SK-N-SH treated with all-trans-retinoic acid at 6 μM for 48 hours (cell line): Measurements from ENCODE around the gene ZNF723.

Experiments
- ARNTL ChIP-seq: fragments of 450-650 bp; formaldehyde crosslinking; IDR thresholded peaks from 2 replicates; pipeline ENCODE4 v1.5.0; 2020; ENCODE audit warnings: low read depth, mild to moderate bottlenecking, moderate library complexity, borderline replicate concordance
- BACH2 ChIP-seq: fragments of 250-450 bp; sonication (Bioruptor Pico); IDR thresholded peaks from 2 replicates; pipeline ENCODE4 v1.9.0; 2021; ENCODE audit warnings: mild to moderate bottlenecking, borderline replicate concordance
- CREB5 ChIP-seq: fragments of 250-450 bp; sonication (Bioruptor Pico); IDR thresholded peaks from 2 replicates; pipeline ENCODE4 v1.5.1; 2020; ENCODE audit warnings: low read depth, mild to moderate bottlenecking, moderate library complexity
- GLIS3 ChIP-seq: fragments of 250-450 bp; sonication (Bioruptor Pico); IDR thresholded peaks from 2 replicates; pipeline ENCODE4 v1.5.0; 2020; ENCODE audit warnings: mild to moderate bottlenecking, moderate library complexity
- OSR1 ChIP-seq: fragments of 250-450 bp; sonication (Bioruptor Pico); IDR thresholded peaks from 2 replicates; pipeline ENCODE4 v1.8.0; 2022; ENCODE audit warnings: moderate library complexity, mild to moderate bottlenecking, inconsistent platforms
- POU6F1 ChIP-seq: fragments of 250-450 bp; sonication (Bioruptor Pico); IDR thresholded peaks from 2 replicates; pipeline ENCODE4 v1.8.0; 2021; ENCODE audit warnings: low read depth, mild to moderate bottlenecking, moderate library complexity, borderline replicate concordance
- TCF4 ChIP-seq: fragments of 250-450 bp; sonication (Bioruptor Pico); IDR thresholded peaks from 2 replicates; pipeline ENCODE4 v1.8.0; 2021; ENCODE audit warnings: mild to moderate bottlenecking, moderate library complexity, borderline replicate concordance
- ZC3H10 ChIP-seq: fragments of 250-450 bp; sonication (Bioruptor Pico); IDR thresholded peaks from 2 replicates; pipeline ENCODE4 v1.5.1; 2021; ENCODE audit warnings: mild to moderate bottlenecking, moderate library complexity
- ZFP3 ChIP-seq: fragments of 250-450 bp; sonication (Bioruptor Pico); IDR thresholded peaks from 2 replicates; pipeline ENCODE4 v1.5.0; 2020; ENCODE audit warnings: mild to moderate bottlenecking, moderate library complexity
- TF ChIP-seq, protein P1 (sequence below): fragments of 250-450 bp; sonication (Bioruptor Pico); IDR thresholded peaks from 2 replicates; pipeline ENCODE4 v1.8.0; 2020; ENCODE audit warnings: mild to moderate bottlenecking, moderate library complexity, borderline replicate concordance

- TF ChIP-seq OSR1 (CRISPR knock-in tag) (no peak), ARNTL (CRISPR knock-in tag) (no peak), GLIS3 (CRISPR knock-in tag) (no peak), POU6F1 (no peak), CREB5 (CRISPR knock-in tag) (no peak), ZFP3 (CRISPR knock-in tag) (no peak), TCF4 (CRISPR knock-in tag) (no peak), ZC3H10 (no peak), BACH2 (CRISPR knock-in tag) (no peak)
- TF ChIP-seq, protein P1, sequence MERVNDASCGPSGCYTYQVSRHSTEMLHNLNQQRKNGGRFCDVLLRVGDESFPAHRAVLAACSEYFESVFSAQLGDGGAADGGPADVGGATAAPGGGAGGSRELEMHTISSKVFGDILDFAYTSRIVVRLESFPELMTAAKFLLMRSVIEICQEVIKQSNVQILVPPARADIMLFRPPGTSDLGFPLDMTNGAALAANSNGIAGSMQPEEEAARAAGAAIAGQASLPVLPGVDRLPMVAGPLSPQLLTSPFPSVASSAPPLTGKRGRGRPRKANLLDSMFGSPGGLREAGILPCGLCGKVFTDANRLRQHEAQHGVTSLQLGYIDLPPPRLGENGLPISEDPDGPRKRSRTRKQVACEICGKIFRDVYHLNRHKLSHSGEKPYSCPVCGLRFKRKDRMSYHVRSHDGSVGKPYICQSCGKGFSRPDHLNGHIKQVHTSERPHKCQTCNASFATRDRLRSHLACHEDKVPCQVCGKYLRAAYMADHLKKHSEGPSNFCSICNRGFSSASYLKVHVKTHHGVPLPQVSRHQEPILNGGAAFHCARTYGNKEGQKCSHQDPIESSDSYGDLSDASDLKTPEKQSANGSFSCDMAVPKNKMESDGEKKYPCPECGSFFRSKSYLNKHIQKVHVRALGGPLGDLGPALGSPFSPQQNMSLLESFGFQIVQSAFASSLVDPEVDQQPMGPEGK (CRISPR knock-in tag) = no peak
Observed at GRCh38 chr19:22806418-22806817, 25.7 kb upstream of the ZNF723 start.
